A673 (cell line): Measurements from ENCODE around the gene SHANK1. TPM values are rescaled to one million over a fixed set of nuclear protein-coding genes. Genes with fewer than 3 reads are reported as not detected.
A peak's percentile ranks its signal among the peaks of the same experiment; 100 is the strongest.

Experiments
- BruUV-seq: library from RNA; stranded (reverse); fragments of 400-500 nt; replicated peaks from 2 replicates; lab custom pipeline; 2021; lab: Mats Ljungman, UMichigan
- CTCF ChIA-PET: fragments of 300-600 bp; sonication (Branson Sonifier 250); formaldehyde crosslinking; loops from one replicate; lab custom pipeline; 2022; ENCODE audit warnings: antibody characterized with exemption; lab: Charles Lee
- POLR2A ChIA-PET: fragments of 300-600 bp; sonication (Branson Sonifier 250); formaldehyde crosslinking; loops from one replicate; lab custom pipeline; 2022; ENCODE audit warnings: antibody characterized with exemption; ENCODE audit not compliant: low non-redundant PET; lab: Charles Lee
- DNase-seq: peaks from one replicate; pipeline ENCODE4 v3.0.0-alpha.2; 2015; ENCODE audit warnings: low spot score
- H3K27ac ChIP-seq: fragments of 200-600 bp; sonication (generic); 2 replicates; pipeline ENCODE4 v1.5.1; 2016; ENCODE audit warnings: mixed run types, low read depth, mild to moderate bottlenecking, mixed read lengths, antibody characterized with exemption, low read length; ENCODE audit not compliant: poor library complexity, severe bottlenecking
- H3K27me3 ChIP-seq: fragments of 200-600 bp; sonication (generic); replicated peaks from 2 replicates; pipeline ENCODE4 v1.6.1; 2017; ENCODE audit warnings: mixed run types, low read depth, mild to moderate bottlenecking, mixed read lengths, antibody characterized with exemption, low read length; ENCODE audit not compliant: insufficient read depth, poor library complexity
- H3K36me3 ChIP-seq: fragments of 200-600 bp; sonication (generic); 2 replicates; pipeline ENCODE4 v1.6.1; 2016; ENCODE audit warnings: mixed run types, mild to moderate bottlenecking, mixed read lengths, antibody characterized with exemption, low read length; ENCODE audit not compliant: insufficient read depth, poor library complexity, severe bottlenecking
- H3K4me1 ChIP-seq: fragments of 200-600 bp; sonication (generic); 2 replicates; pipeline ENCODE4 v1.6.1; 2017; ENCODE audit warnings: mixed run types, mild to moderate bottlenecking, mixed read lengths, antibody characterized with exemption, low read length; ENCODE audit not compliant: insufficient read depth, poor library complexity, severe bottlenecking
- H3K4me3 ChIP-seq: fragments of 200-600 bp; sonication (generic); 2 replicates; pipeline ENCODE4 v1.5.1; 2016; ENCODE audit warnings: low read depth, mixed run types, mild to moderate bottlenecking, mixed read lengths, low read length; ENCODE audit not compliant: poor library complexity, severe bottlenecking
- H3K9me3 ChIP-seq: fragments of 200-600 bp; sonication (generic); 2 replicates; pipeline ENCODE4 v1.6.1; 2016; ENCODE audit warnings: mixed run types, low read depth, mild to moderate bottlenecking, mixed read lengths, antibody characterized with exemption, low read length; ENCODE audit not compliant: poor library complexity, severe bottlenecking
- EZH2 ChIP-seq: fragments of 200-600 bp; sonication (generic); IDR thresholded peaks from 2 replicates; pipeline ENCODE4 v1.6.1; 2017; ENCODE audit warnings: borderline replicate concordance, low read depth, mild to moderate bottlenecking, mixed read lengths, antibody characterized with exemption, low read length; ENCODE audit not compliant: poor library complexity, severe bottlenecking
- intact Hi-C: fragments of 100-400 bp; cut with micrococcal nuclease; formaldehyde crosslinking; loops from one replicate; pipeline ENCODE4 v1.10.0; 2022; ENCODE audit not compliant: unreplicated experiment
- total RNA-seq: library from RNA; stranded (reverse); gene quantifications from 2 replicates; pipeline ENCODE4 v1.2.3, GENCODE V29; 2021
- TF ChIP-seq, protein P1 (sequence below): fragments of 300-800, 200-600 bp; sonication (generic); conservative IDR thresholded peaks from 2 replicates; pipeline ENCODE4 v1.5.1; 2017; ENCODE audit warnings: low read depth, mild to moderate bottlenecking, antibody characterized with exemption, low read length, moderate library complexity, mixed read lengths

Gene SHANK1
- total RNA-seq, 1 experiment from 2014 or later = 69.7 TPM

DNA sequence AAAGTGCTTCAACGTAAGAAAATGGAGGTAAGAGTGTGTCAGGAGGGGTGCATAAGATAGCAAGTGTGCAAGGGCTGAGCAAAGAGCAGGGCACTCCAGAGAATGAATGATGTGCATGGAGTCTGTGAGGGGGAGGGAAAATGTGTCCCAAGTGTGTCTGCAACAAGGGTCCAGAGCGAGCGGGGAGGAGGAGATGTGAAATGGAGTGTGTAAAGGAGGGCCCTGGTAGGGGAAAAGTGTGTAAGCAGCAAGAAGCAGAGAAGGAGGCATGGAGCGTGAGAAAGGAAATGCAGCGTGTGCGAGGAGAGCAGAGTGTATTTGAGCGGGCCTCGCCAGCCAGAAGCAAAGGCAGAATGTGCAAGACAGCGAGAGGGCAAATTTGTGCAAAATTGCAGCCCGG, 58.6 kb downstream of the SHANK1 start:
- Histone ChIP-seq H3K36me3 (no peaks in the 10 kb centered on the region), H3K4me1 (peaks cover 11% of the 10 kb centered on the region), H3K27ac (no peak overlapping the region), H3K27me3 (peaks cover 3% of the 10 kb centered on the region), H3K4me3 (no peak overlapping the region), H3K9me3 (no peaks in the 10 kb centered on the region)
- ChIA-PET CTCF (no interaction called here), POLR2A (no interaction called here)
- BruUV-seq = no TSS peak
- TF ChIP-seq, protein P1, sequence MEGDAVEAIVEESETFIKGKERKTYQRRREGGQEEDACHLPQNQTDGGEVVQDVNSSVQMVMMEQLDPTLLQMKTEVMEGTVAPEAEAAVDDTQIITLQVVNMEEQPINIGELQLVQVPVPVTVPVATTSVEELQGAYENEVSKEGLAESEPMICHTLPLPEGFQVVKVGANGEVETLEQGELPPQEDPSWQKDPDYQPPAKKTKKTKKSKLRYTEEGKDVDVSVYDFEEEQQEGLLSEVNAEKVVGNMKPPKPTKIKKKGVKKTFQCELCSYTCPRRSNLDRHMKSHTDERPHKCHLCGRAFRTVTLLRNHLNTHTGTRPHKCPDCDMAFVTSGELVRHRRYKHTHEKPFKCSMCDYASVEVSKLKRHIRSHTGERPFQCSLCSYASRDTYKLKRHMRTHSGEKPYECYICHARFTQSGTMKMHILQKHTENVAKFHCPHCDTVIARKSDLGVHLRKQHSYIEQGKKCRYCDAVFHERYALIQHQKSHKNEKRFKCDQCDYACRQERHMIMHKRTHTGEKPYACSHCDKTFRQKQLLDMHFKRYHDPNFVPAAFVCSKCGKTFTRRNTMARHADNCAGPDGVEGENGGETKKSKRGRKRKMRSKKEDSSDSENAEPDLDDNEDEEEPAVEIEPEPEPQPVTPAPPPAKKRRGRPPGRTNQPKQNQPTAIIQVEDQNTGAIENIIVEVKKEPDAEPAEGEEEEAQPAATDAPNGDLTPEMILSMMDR = no peak
- no peak for TF ChIP-seq EZH2
- no peak for DNase-seq
- intact Hi-C loops = no loop called here

DNA sequence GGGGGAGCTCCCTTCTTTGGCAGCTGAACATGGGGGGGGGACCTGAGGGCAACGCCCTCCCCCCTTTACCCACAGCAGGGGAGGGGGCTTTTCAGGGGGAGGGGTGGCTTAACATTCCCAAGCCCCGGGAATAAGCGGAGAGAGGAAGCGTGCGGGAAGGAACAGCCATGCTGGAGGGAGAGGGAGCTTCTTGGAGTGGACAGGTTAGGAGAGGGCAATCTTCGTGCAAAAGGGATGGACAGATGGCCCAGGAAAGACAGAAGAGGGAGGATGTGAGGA, 59.6 kb downstream of the SHANK1 start:
- Histone ChIP-seq H3K27me3 (no peaks in the 10 kb centered on the region), H3K4me1 (peaks cover 11% of the 10 kb centered on the region), H3K4me3 (no peak overlapping the region), H3K9me3 (no peaks in the 10 kb centered on the region), H3K36me3 (no peaks in the 10 kb centered on the region), H3K27ac (no peak overlapping the region)
- TF ChIP-seq, protein P1 = no peak
- no peak for TF ChIP-seq EZH2
- intact Hi-C loops = no loop called here
- CTCF ChIA-PET = interaction anchor here (0.7 to 1.0 kb wide), 2 partner anchors 9 to 52 kb away, joined by 3 to 4 read pairs; no protein-coding TSS in a partner anchor
- no peak for DNase-seq
- POLR2A ChIA-PET = interaction anchor here (0.6 to 0.7 kb wide), 2 partner anchors 69 to 151 kb away, joined by 3 read pairs; no protein-coding TSS in a partner anchor
- BruUV-seq = no TSS peak

DNA sequence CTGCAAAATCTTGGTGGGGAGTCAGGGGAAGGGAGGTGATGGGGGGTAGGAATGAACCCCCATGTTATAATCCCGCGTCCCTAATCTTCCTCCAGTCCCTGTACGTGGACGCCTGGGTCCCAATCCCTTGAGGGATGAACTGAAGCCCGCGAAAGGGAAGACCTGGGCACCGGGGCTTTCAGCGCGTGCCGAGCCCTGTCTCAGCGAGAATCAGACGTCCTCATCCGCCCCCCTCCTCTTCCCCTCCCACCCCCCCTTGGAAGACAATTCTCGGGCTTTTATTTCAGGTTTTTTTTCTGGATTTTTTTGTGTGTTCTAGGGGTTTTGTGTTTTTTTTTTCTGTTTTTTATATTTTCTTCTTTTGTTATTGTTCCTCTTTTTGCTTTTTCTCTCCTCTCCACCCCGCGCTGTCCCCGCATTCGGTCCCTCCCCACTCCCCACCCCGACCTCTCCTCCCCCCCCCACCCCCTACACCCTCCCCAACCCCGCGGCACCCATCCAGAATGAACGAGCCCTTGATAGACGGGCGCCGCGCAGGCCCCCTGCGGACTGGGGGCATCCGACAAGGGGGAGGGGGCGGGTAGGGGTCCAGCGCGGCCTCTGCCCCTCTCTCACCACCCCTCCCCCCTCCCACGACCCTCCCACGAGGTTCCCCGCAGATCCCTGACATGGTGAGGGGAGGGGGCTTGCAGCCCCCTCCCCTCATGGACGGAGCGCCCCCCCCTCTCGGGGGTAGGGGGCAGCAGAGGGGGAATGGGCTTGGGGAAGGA, 60.1 kb downstream of the SHANK1 start:
- H3K4me3 ChIP-seq = peak overlapping the region; percentile 64
- CTCF ChIA-PET = interaction anchor here (1.0 kb wide), 1 partner anchor 10 kb away, joined by 4 read pairs; no protein-coding TSS in a partner anchor
- no peak overlapping the region for H3K27ac ChIP-seq
- H3K4me1 ChIP-seq = peaks cover 11% of the 10 kb centered on the region
- no peak for DNase-seq
- no peaks in the 10 kb centered on the region for H3K36me3 ChIP-seq
- H3K27me3 ChIP-seq = no peaks in the 10 kb centered on the region
- H3K9me3 ChIP-seq = no peaks in the 10 kb centered on the region
- BruUV-seq = no TSS peak
- intact Hi-C loops = no loop called here
- no peak for TF ChIP-seq EZH2
- TF ChIP-seq, protein P1 = no peak
- POLR2A ChIA-PET = no interaction called here
